GM06990 (cell line): Measurements from ENCODE around the gene INSR.

Experiments used
- DNase-seq: peaks from one replicate; pipeline ENCODE4 v3.0.0-alpha.2; 2011; ENCODE audit not compliant: insufficient read length; ENCODE audit errors: extremely low read depth
- H3K27me3 ChIP-seq: replicated peaks from 2 replicates; pipeline ENCODE4 v1.6.0; 2011; ENCODE audit warnings: low read length; ENCODE audit not compliant: control insufficient read depth, insufficient read depth
- H3K36me3 ChIP-seq: 2 replicates; pipeline ENCODE4 v1.5.1; 2011; ENCODE audit warnings: low read length; ENCODE audit not compliant: control insufficient read depth, insufficient read depth
- H3K4me3 ChIP-seq: replicated peaks from 2 replicates; pipeline ENCODE4 v1.5.1; 2011; ENCODE audit warnings: low read depth, mild to moderate bottlenecking, control low read depth, low read length
- CTCF ChIP-seq: IDR thresholded peaks from 2 replicates; pipeline ENCODE4 v1.5.1; 2011; ENCODE audit warnings: low read length, control low read depth, mild to moderate bottlenecking, inconsistent platforms; ENCODE audit not compliant: insufficient read depth, poor library complexity, severe bottlenecking

The INSR gene

DNA sequence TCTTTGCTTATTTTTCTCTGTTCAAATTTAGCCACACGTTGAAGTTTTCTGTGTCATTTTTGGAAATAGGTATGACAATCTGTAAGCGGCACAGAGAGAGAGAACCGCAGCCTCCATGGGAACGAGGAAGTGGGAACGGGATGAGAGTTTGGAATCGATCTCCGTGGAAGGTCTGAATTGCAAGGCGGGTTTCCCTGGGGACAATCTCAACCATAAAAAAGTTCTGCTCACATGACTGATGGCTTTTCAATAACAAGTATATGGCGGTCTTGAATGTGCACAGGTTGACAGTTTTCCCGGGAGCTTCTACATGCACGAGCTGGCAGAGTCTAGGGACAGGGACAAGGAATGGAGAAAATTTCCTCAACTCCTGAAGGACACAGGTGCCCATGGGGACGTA is 90.9 kb downstream of the INSR start:
- no peak for DNase-seq
- TF ChIP-seq CTCF, result no peak
- Histone ChIP-seq H3K36me3 (no peaks in the 10 kb centered on the region), H3K27me3 (no peaks in the 10 kb centered on the region), H3K4me3 (no peak overlapping the region)

GRCh38 chr19:7202888-7203287 is 91.3 kb downstream of the INSR start:
- no peak for DNase-seq
- Histone ChIP-seq H3K4me3 (no peak overlapping the region), H3K36me3 (no peaks in the 10 kb centered on the region), H3K27me3 (no peaks in the 10 kb centered on the region)
- no peak for TF ChIP-seq CTCF

- Histone ChIP-seq H3K27me3 (no peaks in the 10 kb centered on the region), H3K4me3 (no peak overlapping the region), H3K36me3 (no peaks in the 10 kb centered on the region)
- no peak for TF ChIP-seq CTCF
- DNase-seq, result no peak
These were observed 93.5 kb downstream of the INSR start for GRCh38 chr19:7200736-7201135.

- Histone ChIP-seq H3K36me3 (no peaks in the 10 kb centered on the region), H3K27me3 (no peaks in the 10 kb centered on the region), H3K4me3 (no peak overlapping the region)
- DNase-seq, result no peak
- TF ChIP-seq CTCF, result no peak
These were observed 94.3 kb downstream of the INSR start for GRCh38 chr19:7199613-7200533.

DNA sequence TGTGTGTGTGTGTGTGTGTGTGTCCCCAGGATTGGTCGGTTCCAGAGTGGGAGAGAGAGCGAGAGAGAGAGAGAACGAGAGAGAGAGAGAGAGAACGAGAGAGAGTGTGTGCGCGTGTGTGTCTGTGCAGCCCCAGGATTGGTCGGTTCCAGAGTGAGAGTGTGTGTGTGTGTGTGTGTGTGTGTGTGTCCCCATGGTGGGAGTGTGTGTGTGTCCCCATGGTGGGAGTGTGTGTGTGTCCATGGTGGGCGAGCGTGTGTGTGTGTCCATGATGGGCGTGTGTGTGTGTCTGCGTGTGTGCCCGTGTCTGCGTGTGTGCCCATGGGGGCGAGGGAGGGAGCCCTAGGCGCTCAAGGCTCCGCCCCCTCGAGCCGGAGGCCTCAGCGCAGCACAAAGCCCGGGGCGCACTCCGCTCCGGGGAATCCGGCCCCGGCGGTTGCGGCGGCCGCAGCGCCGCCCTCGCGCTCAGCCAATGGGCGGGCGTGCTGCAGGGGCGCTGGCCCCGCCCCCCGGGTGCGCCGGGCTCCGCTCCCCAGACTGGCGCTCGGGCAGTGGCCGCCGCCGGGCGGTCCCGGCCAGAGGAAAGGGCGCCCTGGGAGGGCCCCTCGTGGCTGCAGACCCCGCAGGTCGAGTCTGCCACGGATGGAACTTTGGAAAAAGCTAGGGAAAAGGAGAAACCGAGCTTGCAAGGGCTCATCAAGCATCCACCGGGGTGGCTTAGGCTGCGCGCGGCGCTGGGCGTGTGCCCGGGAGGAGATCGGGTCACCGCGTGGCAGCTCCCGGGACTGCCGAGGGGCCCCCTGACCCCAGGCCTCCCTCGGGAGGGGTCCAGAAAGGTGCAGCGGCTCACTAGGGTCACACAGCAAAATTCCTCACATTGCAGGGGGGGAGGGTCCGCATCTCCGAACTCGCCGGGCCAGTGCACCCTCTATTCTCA is 96.2 kb downstream of the INSR start:
- Histone ChIP-seq H3K4me3 (peak overlapping the region; percentile 76), H3K27me3 (no peaks in the 10 kb centered on the region), H3K36me3 (no peaks in the 10 kb centered on the region)
- peak; percentile 98 for DNase-seq
- TF ChIP-seq CTCF, result peak; percentile 21
